HG03280 (cell line): ENCODE data around the gene NCKAP5L.
A peak's percentile ranks its signal among the peaks of the same experiment; 100 is the strongest.
"Not testable (repeated sequence)": the region's sequence is repeated elsewhere in the genome, so short reads cannot be mapped to it uniquely, and the experiment has no call there.

Experiments
- ATAC-seq: cut with Tn5 transposase; IDR thresholded peaks from one replicate; pipeline ENCODE4 v1.9.1; 2021; ENCODE audit warnings: mild to moderate bottlenecking, moderate library complexity; ENCODE audit not compliant: unreplicated experiment

The NCKAP5L gene

DNA sequence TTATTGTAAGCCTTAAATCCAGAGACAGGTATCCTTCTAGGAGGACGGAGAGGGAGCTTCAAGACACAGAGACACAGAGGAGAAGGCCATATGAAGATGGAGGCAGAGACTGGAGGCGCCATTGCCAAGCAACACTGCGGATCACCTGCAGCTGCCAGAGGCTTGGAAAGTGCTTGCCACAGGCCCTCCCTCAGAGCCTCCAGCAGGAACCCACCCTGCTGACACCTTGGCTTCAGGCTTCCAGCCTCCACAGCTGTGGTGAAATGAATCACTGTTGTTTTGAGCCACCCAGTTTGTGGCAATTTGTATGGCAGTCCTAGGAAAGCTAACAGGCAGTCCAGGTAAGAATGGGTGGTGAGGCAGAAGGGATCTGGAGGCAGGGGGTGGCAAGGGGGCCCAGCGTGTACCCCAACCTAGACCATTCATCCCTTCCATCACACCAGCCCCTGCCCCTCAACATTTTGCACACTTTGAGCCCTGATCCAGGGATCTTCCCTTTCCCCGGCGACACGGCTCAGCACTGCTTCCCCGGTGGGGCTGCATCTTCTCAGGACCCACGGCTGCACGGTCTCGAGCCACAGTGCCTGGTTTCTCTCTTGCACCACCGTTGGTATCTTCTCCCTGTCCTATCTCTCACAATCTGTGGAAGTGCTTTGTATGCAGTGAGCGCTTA, 37.0 kb upstream of the NCKAP5L start:
- no peak for ATAC-seq

- ATAC-seq, result no peak
Observed at GRCh38 chr12:49864798-49865090, 36.5 kb upstream of the NCKAP5L start.

DNA sequence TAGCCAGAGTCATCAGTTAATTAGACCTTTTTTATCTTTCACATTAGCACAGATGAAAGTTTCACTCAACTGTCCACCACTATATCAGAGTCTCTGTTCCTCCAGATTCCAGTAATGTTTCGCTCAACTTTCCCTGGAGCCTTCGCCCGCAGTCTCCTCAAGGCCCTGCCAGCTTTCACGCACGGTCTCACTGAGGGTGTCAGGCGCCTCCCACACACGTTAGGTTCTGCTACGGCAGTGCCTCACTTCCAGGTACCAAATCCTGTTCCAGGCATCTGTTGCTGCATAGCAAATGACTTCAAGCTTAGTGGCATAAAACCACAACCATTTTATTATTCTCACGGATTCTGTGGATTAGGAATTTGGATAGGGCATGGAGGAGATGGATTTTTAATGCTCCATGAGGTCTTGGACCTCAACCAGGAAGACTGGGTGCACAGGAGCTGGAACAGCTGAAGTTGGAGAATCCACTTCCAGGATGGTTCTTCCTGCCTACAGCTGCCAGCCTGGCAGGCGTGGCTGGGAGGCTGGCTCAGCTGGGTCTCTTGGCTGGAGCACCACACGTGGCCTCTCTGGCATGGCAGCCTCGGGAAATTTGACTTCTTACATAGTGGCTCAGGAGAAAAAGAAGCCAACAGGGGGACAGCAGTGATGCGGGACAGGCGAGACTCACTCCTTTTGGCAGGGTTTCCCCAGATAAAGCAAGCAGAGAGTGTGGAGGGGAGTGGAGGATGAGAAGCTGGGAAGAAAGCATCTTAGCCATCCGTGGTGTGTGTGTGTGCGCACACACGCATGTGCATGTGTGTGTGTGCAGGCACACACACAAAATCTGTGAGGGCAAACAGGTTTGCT, 36.0 kb upstream of the NCKAP5L start:
- ATAC-seq, result no peak

DNA sequence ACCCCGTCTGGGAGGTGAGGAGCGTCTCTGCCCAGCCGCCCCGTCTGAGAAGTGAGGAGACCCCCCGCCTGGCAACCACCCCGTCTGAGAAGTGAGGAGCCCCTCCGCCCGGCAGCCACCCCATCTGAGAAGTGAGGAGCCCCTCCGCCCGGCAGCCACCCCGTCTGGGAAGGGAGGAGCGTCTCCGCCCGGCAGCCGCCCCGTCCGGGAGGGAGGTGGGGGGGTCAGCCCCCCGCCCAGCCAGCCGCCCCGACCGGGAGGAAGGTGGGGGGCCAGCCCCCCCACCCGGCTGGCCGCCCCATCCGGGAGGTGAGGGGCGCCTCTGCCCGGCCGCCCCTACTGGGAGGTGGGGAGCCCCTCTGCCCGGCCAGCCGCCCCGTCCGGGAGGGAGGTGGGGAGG, 32.7 kb upstream of the NCKAP5L start:
- not testable (repeated sequence) for ATAC-seq

DNA sequence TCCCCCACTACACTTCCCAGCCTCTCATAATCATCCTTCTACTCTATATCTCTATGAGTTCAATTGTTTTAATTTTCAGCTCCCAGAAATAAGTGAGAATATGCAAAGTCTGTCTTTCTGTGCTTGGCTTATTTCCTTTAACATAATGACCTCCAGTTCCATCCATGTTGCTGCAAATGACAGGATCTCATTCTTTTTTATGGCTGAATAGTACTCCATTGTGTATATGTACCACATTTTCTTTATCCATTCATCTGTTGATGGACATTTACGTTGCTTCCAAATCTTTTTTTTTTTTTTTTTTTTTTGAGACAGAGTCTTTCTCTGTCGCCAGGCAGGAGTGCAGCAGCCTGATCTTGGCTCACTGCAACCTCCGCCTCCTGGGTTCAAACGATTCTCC, 27.7 kb upstream of the NCKAP5L start:
- not testable (repeated sequence) for ATAC-seq

DNA sequence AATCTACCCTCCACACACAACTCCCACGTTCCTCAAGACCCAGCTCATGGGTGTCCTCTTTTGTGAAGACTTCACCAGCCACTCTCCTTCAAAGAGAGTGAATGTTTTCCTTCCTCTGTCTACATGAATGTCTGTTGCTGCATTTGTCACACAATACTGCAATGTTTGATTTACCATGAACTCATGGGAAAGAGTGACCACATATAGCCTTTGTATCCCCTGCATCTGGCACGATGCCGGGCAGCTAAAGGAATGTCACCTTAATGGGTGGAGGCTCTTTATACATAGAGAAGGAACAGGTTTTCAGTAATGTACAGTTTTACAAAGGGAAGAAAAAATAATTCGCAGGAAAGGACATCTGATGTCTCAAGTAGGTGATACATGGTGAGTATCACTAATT, 26.8 kb upstream of the NCKAP5L start:
- no peak for ATAC-seq

DNA sequence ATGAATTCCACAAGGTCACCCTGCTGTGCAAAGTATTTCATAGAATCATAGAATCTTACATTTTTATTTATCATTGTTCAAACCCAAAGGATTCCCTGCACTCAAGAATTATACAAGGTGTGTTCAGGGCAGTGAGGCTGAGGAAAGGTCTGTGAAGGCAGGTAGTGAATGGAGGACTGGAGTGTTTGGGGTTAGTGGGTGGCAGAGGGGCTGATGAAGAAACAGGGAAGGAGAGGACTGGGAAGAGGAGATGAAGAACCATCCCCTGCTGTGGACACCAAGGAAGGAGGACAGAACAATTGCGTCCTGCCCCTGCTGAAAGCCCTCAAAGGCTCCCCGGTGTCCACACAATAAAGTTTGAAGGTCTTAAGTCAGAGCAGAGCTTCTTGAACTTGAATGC, 25.5 kb upstream of the NCKAP5L start:
- no peak for ATAC-seq

GRCh38 chr12:49847161-49847560, 18.9 kb upstream of the NCKAP5L start:
- no peak for ATAC-seq

DNA sequence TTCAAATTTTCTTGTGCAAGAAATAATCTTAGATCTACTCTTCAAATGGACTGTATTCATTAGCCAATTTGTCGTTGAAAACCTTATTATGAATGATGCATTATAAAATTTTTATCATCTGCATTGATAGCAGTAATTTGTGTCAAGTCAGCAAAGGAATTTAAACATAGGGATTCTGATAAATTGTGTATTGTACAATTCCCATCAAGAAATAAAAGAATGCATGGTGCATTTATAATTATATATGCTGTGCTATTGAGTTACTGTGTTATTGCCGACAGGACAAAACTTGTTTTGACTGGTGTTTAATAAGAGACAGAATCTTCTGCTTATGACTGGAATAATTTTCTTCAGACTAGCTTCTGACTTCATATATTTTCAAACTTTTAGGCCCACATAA, 17.8 kb upstream of the NCKAP5L start:
- ATAC-seq, result no peak

- ATAC-seq, result no peak
Observed at GRCh38 chr12:49843876-49844437, 15.7 kb upstream of the NCKAP5L start.

DNA sequence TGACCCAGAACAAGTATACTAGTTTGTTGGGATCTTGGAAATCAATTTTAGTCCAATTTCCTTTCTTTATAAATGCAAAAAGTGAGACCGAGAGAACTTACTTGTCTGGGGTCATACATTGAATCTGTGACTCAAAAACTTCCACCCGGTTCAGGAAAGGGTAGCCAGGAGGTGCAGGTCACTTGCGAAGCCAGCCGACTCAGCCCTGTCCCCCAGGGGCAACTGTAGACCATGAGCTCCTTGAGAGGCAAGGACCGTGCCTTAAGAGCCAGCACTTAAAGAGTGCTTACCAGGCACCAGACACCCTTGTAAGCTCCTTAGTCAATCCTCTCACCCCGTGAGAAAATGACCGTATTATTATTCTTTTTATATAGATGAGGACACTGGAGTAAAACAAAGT, 15.2 kb upstream of the NCKAP5L start:
- no peak for ATAC-seq

- peak; percentile 87 for ATAC-seq
Observed at GRCh38 chr12:49842519-49843352, 14.5 kb upstream of the NCKAP5L start, which contains the start of gene BCDIN3D. Gene BCDIN3D, minus strand, starts transcription at chr12:49843106. Its CDS starts 19 bp downstream, at chr12:49843087.

DNA sequence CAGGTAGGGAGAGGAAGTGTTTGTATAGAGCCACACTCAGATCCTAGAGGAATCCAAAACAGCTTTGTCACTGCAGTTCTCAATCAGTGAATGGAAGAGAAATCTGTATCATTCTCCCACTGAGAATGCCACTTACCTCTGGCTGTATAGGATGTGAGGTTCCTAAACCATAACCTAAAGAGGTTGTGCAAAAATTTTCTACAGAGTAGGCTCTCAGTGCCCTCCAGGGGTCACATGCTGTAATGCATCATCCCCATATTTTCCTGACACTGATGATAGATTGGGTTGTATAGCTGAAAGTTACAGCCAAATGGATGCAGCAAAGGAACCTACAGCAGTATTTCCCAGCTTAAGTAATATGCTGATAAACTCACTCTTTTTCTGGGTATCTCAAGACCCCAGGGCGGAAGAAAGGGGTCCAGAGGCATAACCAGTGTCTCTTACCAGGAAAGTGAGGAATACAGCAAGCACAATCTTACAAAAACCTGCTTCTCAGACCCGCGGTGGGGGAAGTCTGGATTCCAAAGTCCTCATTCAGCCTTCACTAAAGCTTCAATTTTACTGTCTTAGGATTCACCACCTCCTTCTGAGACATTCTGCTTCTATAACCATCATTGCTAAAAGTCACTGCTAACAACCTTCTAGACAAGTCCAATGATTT, 10.9 kb upstream of the NCKAP5L start:
- no peak for ATAC-seq

GRCh38 chr12:49832836-49833421, 4.7 kb upstream of the NCKAP5L start:
- ATAC-seq, result no peak

DNA sequence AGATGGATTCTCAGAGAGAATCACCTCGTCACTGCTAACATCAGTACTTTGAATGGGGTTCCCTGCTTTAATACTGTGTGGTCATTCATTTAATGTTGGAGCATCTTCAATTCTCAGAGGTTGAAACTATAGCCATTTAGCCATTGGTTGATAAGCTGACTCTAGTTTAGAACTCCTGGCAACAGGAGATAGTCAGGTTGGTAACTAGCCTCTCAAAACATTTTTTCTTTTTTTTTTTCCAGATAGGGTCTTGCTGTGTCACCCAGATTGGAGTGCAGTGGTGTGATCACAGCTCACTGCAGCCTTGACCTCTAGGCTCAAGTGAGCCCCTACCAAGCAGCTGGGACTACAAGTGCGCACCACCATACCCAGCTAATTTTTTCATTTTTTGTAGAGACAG, 3.5 kb upstream of the NCKAP5L start:
- no peak for ATAC-seq

DNA sequence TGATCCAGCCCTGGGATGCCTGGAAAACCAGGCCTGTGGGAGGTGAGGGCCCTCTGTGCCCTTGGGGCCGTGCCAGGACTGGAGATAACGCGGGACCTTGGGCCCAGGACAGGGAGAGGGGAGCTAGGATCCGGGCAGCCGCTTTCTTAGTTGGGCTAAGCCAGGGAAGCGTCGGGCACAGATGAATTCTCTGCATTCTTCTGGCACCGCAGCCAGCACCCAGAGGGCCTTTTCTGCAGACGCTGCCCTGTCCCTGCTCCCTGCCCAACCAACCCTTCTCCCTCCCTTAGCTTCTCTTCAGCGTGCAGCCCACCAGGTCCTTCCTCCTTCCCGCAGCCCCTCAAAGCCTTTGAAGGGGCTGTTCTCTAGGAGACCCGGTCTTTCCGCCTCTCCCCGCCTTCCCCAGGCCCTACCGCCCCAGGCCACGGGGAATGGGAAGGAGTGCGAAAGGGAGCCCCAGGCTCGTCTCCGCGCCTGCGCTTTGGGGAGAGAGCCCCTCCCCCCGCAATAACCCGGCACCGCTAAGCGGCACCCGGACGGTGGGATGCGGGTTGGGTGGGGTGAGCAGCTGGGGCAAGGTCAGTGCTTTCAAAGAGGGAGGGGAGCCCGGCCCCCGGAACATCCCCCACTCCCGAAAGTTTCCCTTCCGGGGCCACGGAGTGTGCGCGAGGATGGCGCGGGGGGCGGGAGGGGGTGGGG, 663 bp downstream of the NCKAP5L start:
- no peak for ATAC-seq

- no peak for ATAC-seq
Observed at GRCh38 chr12:49827051-49827400, 1.2 kb downstream of the NCKAP5L start.

GRCh38 chr12:49825971-49826421, 2.2 kb downstream of the NCKAP5L start:
- ATAC-seq, result no peak

GRCh38 chr12:49825360-49825970, 2.7 kb downstream of the NCKAP5L start:
- no peak for ATAC-seq
